Measurements from ENCODE around the gene PRKAG1. TPM values are rescaled to one million over a fixed set of nuclear protein-coding genes. Genes with fewer than 3 reads are reported as not detected.
A peak's percentile ranks its signal among the peaks of the same experiment; 100 is the strongest.

Gene PRKAG1
- total RNA-seq, 2 experiments from 2014 or later: 58.9 to 66.0 TPM

DNA sequence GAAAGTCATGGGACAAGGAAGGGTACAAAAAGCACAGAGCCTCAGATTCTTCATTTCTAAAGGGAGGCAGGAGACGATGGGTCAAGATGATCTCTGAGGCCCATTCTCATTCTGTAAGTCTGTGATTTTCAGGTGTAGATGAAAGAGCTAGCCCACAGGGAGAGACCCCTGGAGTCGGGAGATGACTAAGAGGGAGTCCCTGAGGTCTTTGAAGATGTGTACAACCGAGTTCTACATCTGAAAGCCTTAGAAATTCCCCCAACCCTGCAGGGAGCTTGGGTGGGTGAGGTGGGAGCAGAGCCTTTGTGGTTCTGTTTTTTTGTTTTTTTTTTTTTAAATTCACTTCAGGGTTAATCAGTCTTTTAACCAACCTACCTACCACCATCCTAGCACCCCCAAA is 50.1 kb downstream of the PRKAG1 start:
- Mint-ChIP-seq H3K27me3 (peaks cover 63% of the 10 kb centered on the region), H3K9me3 (ENCODE audit: low read depth) (no peaks in the 10 kb centered on the region), H3K4me1 (peaks cover 33% of the 10 kb centered on the region), H3K27ac (no peak overlapping the region), H3K36me3 (peaks cover 2% of the 10 kb centered on the region), H3K4me3 (no peak overlapping the region)
- CTCF ChIA-PET: interaction anchor here (0.8 to 39.1 kb wide), 8 partner anchors 9 to 115 kb away, joined by 3 to 921 read pairs (median 4); partner anchors contain the start of genes ARF3, DDN and WNT1
- DNase-seq (no peak), ATAC-seq (no peak)

GRCh38 chr12:48967991-48968390 is 50.6 kb downstream of the PRKAG1 start:
- no peak overlapping the region for H3K4me3 Mint-ChIP-seq
- no peaks in the 10 kb centered on the region for H3K9me3 Mint-ChIP-seq (ENCODE audit: low read depth)
- CTCF ChIA-PET: interaction anchor here (0.8 to 39.1 kb wide), 9 partner anchors 10 to 252 kb away, joined by 3 to 921 read pairs (median 3); partner anchors contain the start of genes ARF3, DDN and WNT1
- no peak for DNase-seq
- H3K36me3 Mint-ChIP-seq: peaks cover 2% of the 10 kb centered on the region
- H3K4me1 Mint-ChIP-seq: peaks cover 32% of the 10 kb centered on the region
- H3K27ac Mint-ChIP-seq: no peak overlapping the region
- peaks cover 58% of the 10 kb centered on the region for H3K27me3 Mint-ChIP-seq
- no peak for ATAC-seq

- H3K9me3 Mint-ChIP-seq (ENCODE audit: low read depth): no peaks in the 10 kb centered on the region
- peaks cover 47% of the 10 kb centered on the region for H3K27me3 Mint-ChIP-seq
- H3K36me3 Mint-ChIP-seq: peaks cover 2% of the 10 kb centered on the region
- no peak for DNase-seq
- CTCF ChIA-PET: interaction anchor here (1.1 to 39.1 kb wide), 4 partner anchors 25 to 113 kb away, joined by 3 to 921 read pairs (median 4); partner anchors contain the start of genes DDN and WNT1
- peaks cover 17% of the 10 kb centered on the region for H3K4me1 Mint-ChIP-seq
- no peak overlapping the region for H3K27ac Mint-ChIP-seq
- ATAC-seq: no peak
- no peak overlapping the region for H3K4me3 Mint-ChIP-seq
Measured at GRCh38 chr12:48966177-48966895, 52.2 kb downstream of the PRKAG1 start.

DNA sequence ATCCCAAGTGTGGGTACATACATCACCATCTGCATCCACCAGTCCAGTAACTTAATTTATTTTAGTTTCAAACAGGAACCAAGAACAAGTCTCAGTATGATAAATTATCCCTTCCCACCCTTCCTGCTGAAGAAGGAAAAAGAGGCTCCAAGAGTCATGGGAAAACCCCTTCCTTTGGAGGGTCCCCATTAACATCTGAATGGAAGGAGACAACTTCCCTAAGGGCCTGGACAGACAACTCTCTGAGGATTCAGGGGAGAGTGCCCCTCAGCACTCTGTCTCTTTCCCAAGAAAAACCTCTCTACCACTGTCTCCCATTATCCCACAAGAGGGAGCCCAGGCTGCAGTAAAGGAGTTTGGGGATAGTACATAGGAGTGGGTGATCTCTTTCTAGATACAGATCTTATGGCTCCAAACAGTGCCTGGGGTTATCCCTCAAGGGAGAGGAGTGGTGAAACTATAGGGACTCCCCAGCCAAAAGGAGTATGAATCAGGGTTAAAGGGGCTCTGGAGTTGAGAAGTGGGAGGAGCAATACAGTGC is 53.2 kb downstream of the PRKAG1 start:
- no peak for ATAC-seq

DNA sequence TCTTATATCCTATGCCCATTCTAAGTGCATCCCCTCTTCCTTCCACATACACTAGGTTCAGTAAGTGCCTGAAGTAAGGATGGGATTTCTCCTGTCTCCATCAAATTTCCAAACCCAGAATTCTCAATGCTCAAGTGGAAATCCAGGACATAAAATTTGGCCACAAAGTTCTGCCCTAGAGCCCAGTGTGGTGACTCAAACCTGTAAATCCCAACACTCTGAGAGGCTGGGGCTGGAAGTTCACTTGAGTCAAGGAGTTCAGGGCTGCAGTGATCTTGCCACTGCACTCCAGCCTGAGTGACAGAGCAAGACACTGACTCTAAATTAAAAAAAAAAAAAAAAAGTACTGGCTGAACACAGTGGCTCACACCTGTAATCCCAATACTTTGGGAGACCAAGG is 56.8 kb downstream of the PRKAG1 start:
- H3K4me3 Mint-ChIP-seq: no peak overlapping the region
- peaks cover 7% of the 10 kb centered on the region for H3K4me1 Mint-ChIP-seq
- H3K27ac Mint-ChIP-seq: no peak overlapping the region
- DNase-seq: no peak
- H3K36me3 Mint-ChIP-seq: no peaks in the 10 kb centered on the region
- CTCF ChIA-PET: interaction anchor here (1.2 to 39.1 kb wide), 3 partner anchors 9 to 29 kb away, joined by 3 to 921 read pairs (median 5); partner anchors contain the start of genes DDN and WNT1
- peaks cover 27% of the 10 kb centered on the region for H3K27me3 Mint-ChIP-seq
- no peaks in the 10 kb centered on the region for H3K9me3 Mint-ChIP-seq (ENCODE audit: low read depth)
- ATAC-seq: no peak

More for the DNA sequence above, 53.2 kb downstream of the PRKAG1 start:
- Mint-ChIP-seq H3K4me3 (no peak overlapping the region), H3K9me3 (ENCODE audit: low read depth) (no peaks in the 10 kb centered on the region), H3K36me3 (no peaks in the 10 kb centered on the region), H3K27ac (no peak overlapping the region), H3K27me3 (peaks cover 44% of the 10 kb centered on the region), H3K4me1 (peaks cover 8% of the 10 kb centered on the region)
- no peak for DNase-seq
- CTCF ChIA-PET: interaction anchor here (39.1 kb wide), 1 partner anchor 26 kb away, joined by 921 read pairs; the partner anchor contains the start of genes DDN and WNT1

DNA sequence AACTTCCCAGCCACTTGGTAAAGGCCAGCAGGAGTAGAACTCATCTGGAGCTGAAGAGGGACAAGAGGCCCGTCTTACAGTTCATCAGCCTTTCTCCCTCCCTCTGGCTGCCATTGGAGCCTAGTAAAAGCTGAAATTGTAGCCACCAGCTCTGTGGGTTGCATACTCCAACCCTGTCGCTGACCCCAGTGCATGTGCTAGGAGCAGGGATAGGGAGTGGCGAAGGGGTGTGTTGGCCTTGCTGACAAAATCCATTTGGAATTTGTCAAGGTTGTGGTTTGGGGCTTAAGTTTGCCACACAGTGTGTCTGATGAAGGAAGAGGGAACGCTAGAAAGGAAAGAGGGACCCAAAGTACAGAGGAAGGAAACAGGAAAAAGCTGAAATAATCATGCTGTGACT is 57.2 kb downstream of the PRKAG1 start:
- CTCF ChIA-PET: interaction anchor here (1.2 to 39.1 kb wide), 3 partner anchors 9 to 30 kb away, joined by 3 to 921 read pairs (median 5); partner anchors contain the start of genes DDN and WNT1
- Mint-ChIP-seq H3K4me1 (peaks cover 9% of the 10 kb centered on the region), H3K27me3 (peaks cover 27% of the 10 kb centered on the region)

GRCh38 chr12:48960834-48961233 is 57.7 kb downstream of the PRKAG1 start:
- Mint-ChIP-seq H3K4me3 (no peak overlapping the region), H3K27me3 (peaks cover 25% of the 10 kb centered on the region), H3K4me1 (peaks cover 14% of the 10 kb centered on the region), H3K9me3 (ENCODE audit: low read depth) (no peaks in the 10 kb centered on the region), H3K36me3 (peaks cover 4% of the 10 kb centered on the region), H3K27ac (no peak overlapping the region)
- no peak for ATAC-seq
- CTCF ChIA-PET: interaction anchor here (39.1 kb wide), 1 partner anchor 30 kb away, joined by 921 read pairs; the partner anchor contains the start of genes DDN and WNT1
- no peak for DNase-seq

More for the DNA sequence above, 57.2 kb downstream of the PRKAG1 start:
- no peak for DNase-seq
- ATAC-seq: no peak
- no peaks in the 10 kb centered on the region for H3K9me3 Mint-ChIP-seq (ENCODE audit: low read depth)
- no peaks in the 10 kb centered on the region for H3K36me3 Mint-ChIP-seq
- H3K4me3 Mint-ChIP-seq: no peak overlapping the region
- no peak overlapping the region for H3K27ac Mint-ChIP-seq

- Mint-ChIP-seq H3K27me3 (peaks cover 20% of the 10 kb centered on the region), H3K4me1 (peaks cover 25% of the 10 kb centered on the region), H3K36me3 (peaks cover 11% of the 10 kb centered on the region), H3K9me3 (ENCODE audit: low read depth) (no peaks in the 10 kb centered on the region), H3K27ac (no peak overlapping the region), H3K4me3 (peak overlapping the region; percentile 94)
- DNase-seq (no peak), ATAC-seq (no peak)
- CTCF ChIA-PET: interaction anchor here (0.8 to 39.1 kb wide), 12 partner anchors 11 to 276 kb away, joined by 3 to 921 read pairs (median 6); partner anchors contain the start of genes DDN, DDX23, KANSL2 and RND1
Measured at GRCh38 chr12:48958049-48958388, 60.6 kb downstream of the PRKAG1 start.

DNA sequence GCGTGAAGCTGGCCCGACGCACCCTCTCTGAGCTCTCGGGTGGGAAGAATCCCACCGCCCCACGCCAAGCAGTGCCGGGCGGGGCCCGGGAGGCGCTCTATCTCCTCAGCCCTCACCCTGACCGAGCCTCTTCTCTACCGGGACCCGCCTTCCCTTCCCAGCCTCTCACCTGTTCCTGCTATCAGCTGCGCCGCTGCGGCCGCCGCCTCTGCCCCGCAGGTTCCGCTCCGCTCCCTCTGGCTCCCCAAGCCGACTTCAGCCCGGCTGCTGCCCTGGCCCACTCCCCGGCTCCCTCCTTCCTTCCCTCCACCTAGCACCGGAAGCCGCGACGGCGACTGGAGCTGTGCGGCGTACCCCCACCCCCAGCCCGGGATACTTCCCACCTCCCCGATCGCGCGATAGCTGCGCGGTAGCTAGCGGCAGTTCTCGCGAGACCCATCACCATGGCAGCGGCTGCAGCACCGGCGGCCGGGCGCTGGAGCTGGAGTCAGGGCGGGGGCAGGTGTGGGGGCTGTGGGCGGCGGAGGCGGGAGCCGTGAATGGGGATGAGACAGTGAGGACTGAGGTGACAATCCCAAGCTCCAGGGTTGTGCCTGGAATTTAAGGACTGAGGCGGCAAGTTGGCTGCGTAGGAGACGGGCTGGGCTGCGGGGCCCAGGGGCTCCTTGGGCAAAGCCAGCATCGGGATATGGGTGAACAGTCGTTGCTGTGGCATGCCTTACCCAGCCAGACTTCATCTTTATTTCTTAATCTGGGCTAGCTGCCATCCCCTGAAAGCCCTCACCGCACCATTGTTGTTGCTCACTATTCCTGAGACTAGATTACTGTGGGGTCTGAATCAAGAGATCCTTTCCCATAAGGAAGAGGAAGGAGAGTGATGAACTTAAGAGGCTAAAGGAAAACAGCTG is 61.2 kb downstream of the PRKAG1 start, which contains the start of gene ARF3:
TSS of gene ARF3 (minus strand) at position 347 of the 908 bp plus-strand sequence. CDS start 16,392 bp downstream, outside the sequence.
- Mint-ChIP-seq H3K27ac (peak within 1 kb of the TSS; percentile 82), H3K27me3 (peaks cover 20% of the 10 kb centered on the region), H3K9me3 (ENCODE audit: low read depth) (no peaks in the 10 kb centered on the region), H3K4me1 (peaks cover 26% of the 10 kb centered on the region), H3K36me3 (peaks cover 13% of the 10 kb centered on the region), H3K4me3 (peak within 1 kb of the TSS; percentile 94)
- peak; percentile 97 for ATAC-seq
- peak; percentile 95 for DNase-seq
- CTCF ChIA-PET: interaction anchor here (0.7 to 39.1 kb wide), 16 partner anchors 12 to 275 kb away, joined by 3 to 921 read pairs (median 6); partner anchors contain the start of genes DDN, DDX23, FKBP11 and KANSL2

DNA sequence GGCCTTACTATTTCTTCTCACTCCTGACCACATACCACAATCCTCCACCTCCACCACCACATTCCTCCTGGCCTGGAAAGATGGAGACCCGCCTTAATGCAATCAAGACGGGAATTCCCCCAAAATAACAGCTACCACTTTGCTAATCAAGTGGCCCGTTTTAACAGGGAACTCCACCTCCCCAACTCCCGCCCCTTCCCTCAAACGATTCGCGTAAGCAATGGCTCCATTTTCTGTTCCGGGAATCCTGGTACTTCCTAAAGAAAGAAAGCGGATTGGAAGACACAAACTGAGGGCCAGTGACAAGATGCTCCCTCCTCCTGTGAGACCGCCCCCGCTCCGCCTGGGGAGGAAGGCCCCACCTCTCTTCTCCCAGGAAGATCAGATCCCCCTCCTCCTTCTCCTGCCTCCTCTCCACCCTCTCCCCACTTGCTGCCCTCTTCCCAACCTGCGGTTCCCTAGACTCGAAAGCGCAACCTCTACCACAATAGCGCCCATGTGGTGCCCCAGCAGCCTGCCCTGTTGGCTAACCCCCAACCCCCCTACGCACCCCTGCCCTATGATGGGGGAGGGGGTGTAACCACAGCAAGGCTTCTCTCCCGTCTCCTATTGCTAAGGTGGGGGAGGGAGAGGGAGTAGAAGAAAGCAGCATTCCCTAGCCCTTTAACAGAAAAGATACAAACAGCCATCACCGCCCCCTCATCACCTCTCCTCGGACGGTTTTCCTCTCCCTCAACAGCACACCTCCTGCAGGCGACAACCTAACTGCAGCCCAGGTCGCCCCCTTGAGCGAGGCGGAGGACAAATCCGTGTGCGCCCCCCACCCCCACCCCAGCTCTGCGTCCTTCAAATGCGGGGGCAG is 62.1 kb downstream of the PRKAG1 start:
- Mint-ChIP-seq H3K36me3 (peaks cover 16% of the 10 kb centered on the region), H3K27ac (peak overlapping the region; percentile 55), H3K4me1 (peaks cover 28% of the 10 kb centered on the region), H3K27me3 (peaks cover 18% of the 10 kb centered on the region), H3K9me3 (ENCODE audit: low read depth) (no peaks in the 10 kb centered on the region), H3K4me3 (peak overlapping the region; percentile 94)
- CTCF ChIA-PET: interaction anchor here (1.0 to 39.1 kb wide), 13 partner anchors 12 to 142 kb away, joined by 3 to 921 read pairs (median 8); partner anchors contain the start of genes DDN, DDX23, FKBP11 and WNT1
- DNase-seq (no peak), ATAC-seq (no peak)

DNA sequence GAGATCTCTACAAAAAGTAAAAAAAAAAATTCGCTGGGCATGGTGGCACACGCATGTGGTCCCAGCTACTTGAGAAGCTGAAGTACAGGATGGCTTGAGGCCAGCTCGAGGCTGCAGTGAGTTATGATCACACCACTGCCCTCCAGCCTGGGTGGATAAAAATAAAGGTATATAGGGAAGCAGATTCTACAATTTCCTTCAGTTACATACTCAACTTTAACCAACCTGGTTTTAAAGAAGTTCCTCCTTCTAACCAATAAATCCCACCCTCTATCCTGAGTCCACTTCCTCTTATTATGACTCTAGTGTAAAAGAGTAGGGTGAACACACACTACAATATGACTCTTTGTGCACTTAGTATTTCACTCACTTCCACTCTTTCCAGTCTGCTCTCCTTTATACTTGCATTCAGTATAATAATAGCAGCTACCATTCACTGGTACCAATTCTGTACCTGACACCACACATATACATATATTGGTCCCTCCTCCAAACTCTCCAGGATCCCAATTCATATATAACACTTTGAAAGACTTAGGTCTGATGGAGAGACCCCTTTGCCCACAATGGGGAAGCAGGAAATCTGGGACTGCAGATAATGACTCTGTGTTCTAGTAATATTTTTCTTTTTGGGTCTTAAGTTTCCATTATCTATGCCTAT is 63.6 kb downstream of the PRKAG1 start:
- H3K9me3 Mint-ChIP-seq (ENCODE audit: low read depth): no peaks in the 10 kb centered on the region
- peaks cover 16% of the 10 kb centered on the region for H3K36me3 Mint-ChIP-seq
- no peak overlapping the region for H3K4me3 Mint-ChIP-seq
- peaks cover 28% of the 10 kb centered on the region for H3K4me1 Mint-ChIP-seq
- H3K27me3 Mint-ChIP-seq: peaks cover 9% of the 10 kb centered on the region
- CTCF ChIA-PET: interaction anchor here (3.3 to 39.1 kb wide), 2 partner anchors 36 to 102 kb away, joined by 30 to 921 read pairs; partner anchors contain the start of genes DDN, DDX23 and WNT1
- H3K27ac Mint-ChIP-seq: no peak overlapping the region
- DNase-seq (no peak), ATAC-seq (no peak)
